ENCODE results near the gene SRM.

- TF ChIP-seq CTCF (IDR thresholded peaks at IDR 0.05) (no peak), POLR2A (IDR thresholded peaks at IDR 0.05) (no peak)
These were observed 16.6 kb downstream of the SRM start for GRCh38 chr1:11042995-11043874.
